Epithelial cell of proximal tubule (primary cell): ENCODE results near the gene SDK1. TPM values are rescaled to one million over a fixed set of nuclear protein-coding genes. Genes with fewer than 3 reads are reported as not detected.

Source experiments
- DNase-seq: peaks from one replicate; pipeline ENCODE4 v3.0.0-alpha.2; 2011; ENCODE audit warnings: low read depth
- H3K4me3 ChIP-seq: 2 replicates; pipeline ENCODE4 v1.5.1; 2011; ENCODE audit warnings: low read depth, mild to moderate bottlenecking, low read length
- total RNA-seq: library from RNA; depleted of rRNA; stranded (reverse); fragments of >200 nt; gene quantifications from 2 replicates; pipeline ENCODE4 v1.2.3, GENCODE V29; 2015
- TF ChIP-seq, protein P1 (sequence below): conservative IDR thresholded peaks from 2 replicates; pipeline ENCODE4 v1.5.1; 2012; ENCODE audit warnings: low read depth, mild to moderate bottlenecking, low read length

Gene SDK1
- total RNA-seq, 1 donor from 2014 or later: 0.75 TPM

DNA sequence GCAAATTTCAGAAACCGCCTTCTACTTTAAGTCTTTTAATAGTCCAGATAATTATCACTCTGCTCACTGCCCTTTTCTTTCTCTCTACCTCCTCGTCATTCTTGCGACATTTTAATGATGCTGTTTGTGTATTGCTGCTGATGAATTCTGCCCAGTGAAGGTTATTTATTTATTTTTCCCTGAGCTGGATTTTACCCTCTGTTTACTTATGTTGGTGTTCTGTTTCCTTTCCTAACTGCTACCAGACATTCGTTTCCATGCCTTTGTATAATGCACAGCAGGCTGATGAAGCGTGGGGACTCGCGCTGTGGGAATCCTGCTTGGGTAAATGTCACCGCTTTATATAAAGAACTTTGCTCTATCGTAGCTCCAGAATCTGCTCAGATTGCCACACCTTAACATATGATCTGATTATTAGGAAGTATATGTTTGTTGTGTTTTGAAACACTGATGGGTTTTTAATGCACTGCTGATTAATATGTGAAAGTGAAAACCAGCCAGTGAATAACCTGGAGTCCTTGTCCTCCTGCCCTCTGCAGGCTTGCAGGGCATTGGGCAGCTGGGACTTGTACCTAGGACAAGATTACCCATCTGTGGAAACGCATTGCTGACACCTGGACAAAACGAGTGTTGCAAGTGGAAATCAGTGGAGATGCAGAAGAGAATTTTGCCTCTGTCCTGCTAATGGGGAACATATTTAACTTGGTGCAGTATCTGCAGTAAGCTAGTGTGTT, 291.5 kb downstream of the SDK1 start:
- H3K4me3 ChIP-seq: peak overlapping the region; percentile 24
- TF ChIP-seq, protein P1, sequence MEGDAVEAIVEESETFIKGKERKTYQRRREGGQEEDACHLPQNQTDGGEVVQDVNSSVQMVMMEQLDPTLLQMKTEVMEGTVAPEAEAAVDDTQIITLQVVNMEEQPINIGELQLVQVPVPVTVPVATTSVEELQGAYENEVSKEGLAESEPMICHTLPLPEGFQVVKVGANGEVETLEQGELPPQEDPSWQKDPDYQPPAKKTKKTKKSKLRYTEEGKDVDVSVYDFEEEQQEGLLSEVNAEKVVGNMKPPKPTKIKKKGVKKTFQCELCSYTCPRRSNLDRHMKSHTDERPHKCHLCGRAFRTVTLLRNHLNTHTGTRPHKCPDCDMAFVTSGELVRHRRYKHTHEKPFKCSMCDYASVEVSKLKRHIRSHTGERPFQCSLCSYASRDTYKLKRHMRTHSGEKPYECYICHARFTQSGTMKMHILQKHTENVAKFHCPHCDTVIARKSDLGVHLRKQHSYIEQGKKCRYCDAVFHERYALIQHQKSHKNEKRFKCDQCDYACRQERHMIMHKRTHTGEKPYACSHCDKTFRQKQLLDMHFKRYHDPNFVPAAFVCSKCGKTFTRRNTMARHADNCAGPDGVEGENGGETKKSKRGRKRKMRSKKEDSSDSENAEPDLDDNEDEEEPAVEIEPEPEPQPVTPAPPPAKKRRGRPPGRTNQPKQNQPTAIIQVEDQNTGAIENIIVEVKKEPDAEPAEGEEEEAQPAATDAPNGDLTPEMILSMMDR: peak; percentile 17
- DNase-seq: no peak

- H3K4me3 ChIP-seq: no peak overlapping the region
- TF ChIP-seq, protein P1: no peak
These were observed 293.8 kb downstream of the SDK1 start for GRCh38 chr7:3594901-3595300.

GRCh38 chr7:3598854-3599253, 297.8 kb downstream of the SDK1 start:
- TF ChIP-seq, protein P1: no peak
- DNase-seq: no peak
- H3K4me3 ChIP-seq: no peak overlapping the region

More at GRCh38 chr7:3594901-3595300, 293.8 kb downstream of the SDK1 start:
- DNase-seq: no peak

- peak; percentile 39 for DNase-seq
- no peak overlapping the region for H3K4me3 ChIP-seq
- TF ChIP-seq, protein P1: no peak
These were observed 304.2 kb downstream of the SDK1 start for GRCh38 chr7:3605222-3605621.

DNA sequence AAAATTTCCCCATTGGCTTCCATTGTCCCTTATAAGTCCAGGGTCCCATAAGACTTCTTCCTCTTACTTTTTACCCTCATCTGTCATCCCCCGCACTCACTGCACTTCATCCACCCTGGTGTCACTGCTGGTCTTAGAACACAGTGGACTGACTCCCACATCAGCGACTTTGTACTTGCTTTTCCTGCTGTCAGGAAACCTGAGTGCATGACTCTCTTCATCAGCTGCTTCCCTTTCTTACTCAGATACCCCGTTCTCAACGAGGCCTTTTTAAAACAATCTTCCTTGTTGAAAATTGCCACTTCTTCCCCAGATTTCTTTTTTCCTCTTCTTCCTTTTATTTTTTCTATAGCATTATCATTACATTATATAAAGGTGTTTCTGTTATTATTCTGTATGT, 305.4 kb downstream of the SDK1 start:
- TF ChIP-seq, protein P1: no peak
- DNase-seq: no peak

DNA sequence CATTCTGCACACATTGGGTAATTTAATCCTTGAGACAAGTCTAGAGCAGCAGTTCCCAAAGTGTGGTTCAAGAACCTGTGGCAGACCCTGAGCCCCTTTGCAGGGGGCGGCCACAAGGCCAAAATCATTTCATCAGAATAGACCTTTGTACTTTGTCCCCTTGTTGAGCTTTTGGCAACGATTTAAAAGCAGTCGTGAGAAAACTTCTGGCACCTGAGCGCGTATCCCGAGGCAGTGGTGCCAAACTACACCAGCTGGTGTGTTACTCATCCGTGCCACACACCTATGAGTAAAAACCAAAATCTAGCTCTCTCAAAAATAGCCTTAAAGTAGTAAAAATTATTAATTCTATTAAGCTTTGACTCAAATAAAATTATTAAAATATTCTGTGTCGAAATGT, 306.8 kb downstream of the SDK1 start:
- TF ChIP-seq, protein P1: no peak
- H3K4me3 ChIP-seq: no peak overlapping the region
- no peak for DNase-seq

More for the DNA sequence above, 305.4 kb downstream of the SDK1 start:
- no peak overlapping the region for H3K4me3 ChIP-seq

DNA sequence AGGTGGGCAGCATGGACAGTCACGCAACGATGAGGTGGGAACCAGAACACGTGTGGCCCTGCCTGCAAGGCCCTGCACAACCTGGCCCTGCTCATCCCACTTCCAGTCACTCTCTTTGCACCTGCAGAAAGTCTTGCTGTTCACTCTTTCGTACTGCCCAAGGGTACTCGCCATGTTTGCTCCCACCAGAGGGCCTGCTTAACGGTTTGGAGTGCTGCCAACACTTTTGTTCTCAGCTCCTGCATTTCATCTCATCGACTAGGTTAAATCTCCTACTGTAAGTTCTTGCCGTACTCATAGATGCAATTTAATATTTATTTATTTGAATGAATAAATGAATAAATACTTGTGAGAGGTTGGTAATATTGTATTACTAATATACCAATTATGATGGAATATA, 315.3 kb downstream of the SDK1 start:
- TF ChIP-seq, protein P1: no peak
- H3K4me3 ChIP-seq: no peak overlapping the region
- no peak for DNase-seq
